NB4 (cell line): ENCODE measurements around the gene GNA12.

ENCODE experiments used
- POLR2A ChIP-seq: IDR thresholded peaks from 2 replicates; pipeline ENCODE4 v1.6.1; 2011; ENCODE audit warnings: mild to moderate bottlenecking; ENCODE audit not compliant: insufficient read length; ENCODE audit errors: extremely low read depth
- TF ChIP-seq, protein P1 (sequence below): IDR thresholded peaks from one replicate; pipeline ENCODE4 v1.5.1; 2012; ENCODE audit warnings: low read depth, low read length

DNA sequence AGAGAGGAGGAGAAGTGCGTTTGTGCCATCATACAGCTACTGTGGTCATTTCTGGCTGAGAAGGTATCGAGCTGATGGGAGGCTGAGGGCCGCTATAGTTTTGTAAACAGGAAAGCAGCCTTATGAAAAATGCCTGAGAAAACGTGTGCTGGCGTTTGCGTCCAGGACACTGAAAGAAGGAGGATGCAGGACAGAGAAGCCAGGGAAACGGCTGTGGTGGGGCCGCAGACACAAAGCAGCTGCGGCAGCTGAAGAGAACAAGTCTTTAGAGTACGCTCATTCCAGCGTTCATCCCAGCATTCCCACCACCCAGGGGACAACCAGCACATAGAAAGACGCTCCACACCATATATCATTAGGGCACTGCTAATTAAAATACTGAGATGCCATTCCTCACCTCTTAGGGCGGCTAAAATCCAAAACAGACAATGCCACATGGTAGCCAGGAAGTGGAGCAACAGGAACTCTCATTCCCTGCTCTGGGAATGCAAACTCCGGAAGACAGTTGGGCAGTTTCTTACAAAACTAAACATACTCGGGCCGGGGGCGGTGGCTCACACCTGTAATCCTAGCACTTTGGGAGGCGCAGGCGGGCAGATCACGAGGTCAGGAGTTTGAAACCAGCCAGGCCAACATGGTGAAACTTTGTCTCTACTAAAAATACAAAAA, 18.4 kb downstream of the GNA12 start:
- no peak for TF ChIP-seq POLR2A
- TF ChIP-seq, protein P1, sequence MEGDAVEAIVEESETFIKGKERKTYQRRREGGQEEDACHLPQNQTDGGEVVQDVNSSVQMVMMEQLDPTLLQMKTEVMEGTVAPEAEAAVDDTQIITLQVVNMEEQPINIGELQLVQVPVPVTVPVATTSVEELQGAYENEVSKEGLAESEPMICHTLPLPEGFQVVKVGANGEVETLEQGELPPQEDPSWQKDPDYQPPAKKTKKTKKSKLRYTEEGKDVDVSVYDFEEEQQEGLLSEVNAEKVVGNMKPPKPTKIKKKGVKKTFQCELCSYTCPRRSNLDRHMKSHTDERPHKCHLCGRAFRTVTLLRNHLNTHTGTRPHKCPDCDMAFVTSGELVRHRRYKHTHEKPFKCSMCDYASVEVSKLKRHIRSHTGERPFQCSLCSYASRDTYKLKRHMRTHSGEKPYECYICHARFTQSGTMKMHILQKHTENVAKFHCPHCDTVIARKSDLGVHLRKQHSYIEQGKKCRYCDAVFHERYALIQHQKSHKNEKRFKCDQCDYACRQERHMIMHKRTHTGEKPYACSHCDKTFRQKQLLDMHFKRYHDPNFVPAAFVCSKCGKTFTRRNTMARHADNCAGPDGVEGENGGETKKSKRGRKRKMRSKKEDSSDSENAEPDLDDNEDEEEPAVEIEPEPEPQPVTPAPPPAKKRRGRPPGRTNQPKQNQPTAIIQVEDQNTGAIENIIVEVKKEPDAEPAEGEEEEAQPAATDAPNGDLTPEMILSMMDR = no peak
